ENCODE measurements around the gene KRTAP10-11.

- no peak for TF ChIP-seq POLR2A (IDR thresholded peaks at IDR 0.05)
- no peak for TF ChIP-seq POLR2AphosphoS5 (IDR thresholded peaks at IDR 0.05)
- no peak for TF ChIP-seq CTCF (IDR thresholded peaks at IDR 0.05 in 8 of 11, conservative IDR thresholded peaks at IDR 0.05 in 3 of 11)
Observed at GRCh38 chr21:44686843-44687561, 40.8 kb downstream of the KRTAP10-11 start.

Data from spleen (tissue), 7 donors.